SU-DHL-6 (cell line): ENCODE data around the gene AKR1B1.

Experiments
- CTCF ChIP-seq: fragments of 200-600 bp; sonication (generic); IDR thresholded peaks from one replicate; pipeline ENCODE4 v1.5.1; 2017; ENCODE audit warnings: antibody characterized with exemption, mild to moderate bottlenecking, low read length, moderate library complexity; ENCODE audit not compliant: insufficient read depth, poor library complexity, severe bottlenecking
- EZH2phosphoT487 ChIP-seq: fragments of 200-600 bp; sonication (generic), shearing (Covaris generic); conservative IDR thresholded peaks from 2 replicates; pipeline ENCODE4 v1.6.1; 2018; ENCODE audit warnings: mild to moderate bottlenecking, antibody characterized with exemption, low read length, moderate library complexity, mixed read lengths

- TF ChIP-seq CTCF (no peak), EZH2phosphoT487 (no peak)
Observed at GRCh38 chr7:134451656-134452055, 7.2 kb downstream of the AKR1B1 start.
